Small intestine (tissue), 7 donors: ENCODE results near the gene ACOX1. TPM values are rescaled to one million over a fixed set of nuclear protein-coding genes. Genes with fewer than 3 reads are reported as not detected.

Experiments used
- DNase-seq, 2 donors: peaks; one replicate each; pipeline versions ENCODE4 v3.0.0 to v3.0.0-alpha.2; 2013
- FAIRE-seq: peaks from 2 replicates; lab custom pipeline; 2012; peaks lifted over from hg19 to GRCh38; lab: Jason Lieb, UNC
- H3K27ac ChIP-seq, 3 donors: one replicate each; pipeline ENCODE4 v1.5.1; 2013; ENCODE audit warnings: low read length in 2 of 3, mild to moderate bottlenecking in 2 of 3, control low read depth in 1 of 3, inconsistent platforms in 1 of 3, low read depth in 1 of 3, moderate library complexity in 1 of 3
- H3K27me3 ChIP-seq, 3 donors: one replicate each; pipeline ENCODE4 v1.6.1; 2013; ENCODE audit warnings: low read length in 3 of 3, inconsistent platforms in 1 of 3; ENCODE audit not compliant: control insufficient read depth in 3 of 3, insufficient read depth in 3 of 3
- H3K36me3 ChIP-seq, 3 donors: one replicate each; pipeline ENCODE4 v1.6.1; 2013; ENCODE audit warnings: low read length in 3 of 3, inconsistent platforms in 1 of 3, low read depth in 1 of 3, mild to moderate bottlenecking in 1 of 3, moderate library complexity in 1 of 3; ENCODE audit not compliant: control insufficient read depth in 3 of 3, insufficient read depth in 2 of 3
- H3K4me1 ChIP-seq, 3 donors: one replicate each; pipeline ENCODE4 v1.6.1; 2013; ENCODE audit warnings: low read length in 2 of 3, inconsistent platforms in 1 of 3, low read depth in 1 of 3, mild to moderate bottlenecking in 1 of 3, moderate library complexity in 1 of 3; ENCODE audit not compliant: control insufficient read depth in 3 of 3, insufficient read depth in 2 of 3
- H3K4me3 ChIP-seq, 3 donors: one replicate each; pipeline ENCODE4 v1.5.1; 2013; ENCODE audit warnings: low read length in 3 of 3, control low read depth in 1 of 3, inconsistent platforms in 1 of 3, low read depth in 1 of 3, mild to moderate bottlenecking in 1 of 3, moderate library complexity in 1 of 3
- H3K9me3 ChIP-seq, 2 donors: one replicate each; pipeline ENCODE4 v1.6.1; 2013; ENCODE audit warnings: low read depth in 1 of 2, low read length in 1 of 2; ENCODE audit not compliant: control insufficient read depth in 2 of 2, insufficient read depth in 1 of 2
- WGBS, 3 donors: extraction: QIAGEN DNeasy Blood & Tissue Kit; methylation state at CpG; one replicate each; pipeline ENCODE4 v1.1.7; 2013; 5-methylcytosine and 5-hydroxymethylcytosine counted together
- polyA plus RNA-seq, 4 donors: library from polyadenylated mRNA; stranded (reverse) in 3 of 4; unstranded in 1 of 4; fragments of 200-250 nt in 3 of 4; fragments of 120-200 nt in 1 of 4; gene quantifications; one replicate each; pipeline versions ENCODE4 v1.2.1 to v1.2.3, GENCODE V29; 2013
- donor health status: healthy with polysubstance abuse.
- donor health status: control.
- donor health status: control.
- donor health status: Bipolar disorder and iron deficiency.
- donor health status: healthy.

Gene ACOX1
- polyA plus RNA-seq, 4 donors: 20.6 to 111 (median 62.5) TPM

DNA sequence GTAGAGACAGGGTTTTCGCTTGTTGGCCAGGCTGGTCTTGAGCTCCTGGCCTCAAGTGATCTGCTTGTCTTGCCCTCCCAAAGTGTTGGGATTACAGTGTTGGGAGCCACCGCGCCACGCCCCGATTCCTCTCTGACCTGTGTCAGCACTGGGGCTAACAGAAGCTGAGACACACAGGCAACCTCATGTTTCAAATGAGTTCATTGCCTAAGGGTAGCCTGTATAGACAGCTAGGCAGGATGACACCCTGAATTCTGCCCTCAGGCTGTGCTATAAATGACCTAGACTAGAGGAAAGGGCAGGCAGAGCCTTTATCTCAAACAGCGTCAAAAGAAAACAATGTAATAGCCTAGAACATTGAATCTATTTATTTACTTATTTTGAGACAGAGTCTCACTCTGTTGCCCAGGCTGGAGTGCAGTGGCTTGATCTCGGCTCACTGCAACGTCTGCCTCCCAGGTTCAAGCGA is 19.4 kb upstream of the ACOX1 start:
- Histone ChIP-seq H3K27me3 (no peaks in the 10 kb centered on the region), H3K36me3 (peaks cover 0 to 67% (median 4%) of the 10 kb centered on the region in 3 donors), H3K9me3 (no peaks in the 10 kb centered on the region), H3K4me1 (peaks cover 10 to 67% (median 14%) of the 10 kb centered on the region in 3 donors), H3K27ac (peak overlapping the region in 2 of 3 donors; percentile 89 to 90), H3K4me3 (no peak overlapping the region)
- 63 to 85% (median 73%) methylated on average over 9 of the region's 9 CpGs for WGBS, 3 donors
- DNase-seq (peak; percentile 42 to 51), FAIRE-seq (no peak)

DNA sequence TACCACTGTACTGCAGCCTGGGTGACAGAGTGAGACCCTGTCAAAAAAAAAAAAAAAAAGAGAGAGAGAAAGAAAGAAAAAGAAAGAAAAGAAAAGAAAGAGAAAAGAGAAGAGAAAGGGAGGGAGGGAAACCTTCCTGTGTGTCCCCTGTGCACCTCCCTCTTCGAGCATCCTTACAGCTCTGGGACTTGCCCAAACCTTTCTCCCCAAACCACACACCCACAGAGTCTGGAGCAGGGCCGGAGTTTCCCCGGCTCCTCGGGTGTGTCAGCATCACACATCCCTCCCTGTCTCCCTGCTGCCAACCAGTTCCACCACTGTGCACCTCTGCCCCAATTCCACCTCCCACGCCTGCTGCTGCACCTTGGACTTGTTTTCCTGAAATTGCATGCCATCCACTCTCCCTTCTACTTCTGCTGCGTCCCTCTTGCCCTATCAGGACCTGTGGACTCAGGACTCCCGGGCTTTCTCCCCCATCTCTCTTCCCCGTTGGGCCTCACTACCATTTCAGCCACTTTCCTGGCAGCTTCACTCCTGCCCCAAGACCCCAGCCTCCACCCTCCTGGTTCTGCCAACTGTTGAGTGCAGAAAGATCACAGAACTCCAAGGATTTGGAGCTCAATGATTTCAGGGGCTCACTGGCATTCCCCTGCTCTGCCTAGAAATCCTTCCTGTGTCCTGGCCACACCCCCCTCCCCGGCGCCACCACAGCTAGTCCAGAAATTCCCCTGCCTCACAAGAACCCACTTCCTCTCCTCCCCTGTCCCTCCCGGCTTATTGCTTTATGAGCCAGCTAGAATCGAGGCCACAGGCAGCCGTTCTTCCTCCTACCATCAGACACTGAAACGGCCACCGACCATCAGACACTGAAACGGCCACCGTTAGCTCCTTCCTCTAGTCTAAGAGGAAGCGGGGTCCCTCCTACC is 18.0 kb upstream of the ACOX1 start:
- WGBS, 3 donors: 7 to 21% (median 12%) methylated on average over 17 to 18 of the region's 18 CpGs
- Histone ChIP-seq H3K27ac (peak overlapping the region; percentile 89 to 90 (median 89)), H3K36me3 (peaks cover 0 to 68% (median 0%) of the 10 kb centered on the region in 3 donors), H3K27me3 (no peaks in the 10 kb centered on the region), H3K9me3 (no peaks in the 10 kb centered on the region), H3K4me3 (no peak overlapping the region), H3K4me1 (peaks cover 10 to 59% (median 14%) of the 10 kb centered on the region in 3 donors)
- FAIRE-seq: no peak
- peak; percentile 91 to 96 for DNase-seq

- DNase-seq (peak; percentile 37 to 64), FAIRE-seq (no peak)
- H3K4me1 ChIP-seq: peaks cover 8 to 55% (median 10%) of the 10 kb centered on the region in 3 donors
- 50 to 75% (median 65%) methylated on average over 7 of the region's 7 CpGs for WGBS, 3 donors
- peaks cover 0 to 64% (median 4%) of the 10 kb centered on the region in 3 donors for H3K36me3 ChIP-seq
- H3K27me3 ChIP-seq: no peaks in the 10 kb centered on the region
- H3K9me3 ChIP-seq: no peaks in the 10 kb centered on the region
- no peak overlapping the region for H3K4me3 ChIP-seq
- H3K27ac ChIP-seq: peak overlapping the region; percentile 17 to 90 (median 68)
These were observed 16.5 kb upstream of the ACOX1 start for GRCh38 chr17:75995385-75995925.

DNA sequence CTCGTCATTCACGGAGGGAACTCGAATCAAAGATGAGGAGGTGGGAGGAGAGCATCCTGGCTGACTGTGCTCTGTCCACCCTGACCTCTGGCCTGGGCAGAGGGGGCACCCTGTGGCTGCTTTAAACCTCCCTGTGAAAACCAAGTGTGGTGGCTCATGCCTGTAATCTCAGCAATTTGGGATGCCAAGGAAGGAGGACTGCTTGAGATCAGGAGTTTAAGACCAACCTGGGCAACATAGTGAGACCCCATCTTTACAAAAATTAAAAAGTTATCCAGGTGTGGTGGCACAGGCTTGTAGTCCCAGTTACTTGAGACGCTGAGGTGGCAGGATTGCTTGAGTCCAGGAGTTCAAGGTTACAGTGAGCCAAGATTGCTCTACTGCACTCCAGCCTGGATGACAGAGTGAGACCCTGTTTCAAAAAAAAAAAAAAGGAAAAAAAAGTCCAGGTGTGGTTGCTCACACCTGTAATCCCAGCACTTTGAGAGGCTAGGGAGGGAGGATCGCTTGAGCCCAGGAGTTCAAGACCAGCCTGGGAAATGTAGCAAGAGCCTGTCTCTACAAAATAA is 15.9 kb upstream of the ACOX1 start:
- peak overlapping the region in 2 of 3 donors; percentile 68 to 90 for H3K27ac ChIP-seq
- no peak for FAIRE-seq
- WGBS, 3 donors: 52 to 83% (median 54%) methylated on average over 5 of the region's 5 CpGs

GRCh38 chr17:75991396-75991795 is 12.4 kb upstream of the ACOX1 start:
- Histone ChIP-seq H3K9me3 (no peaks in the 10 kb centered on the region), H3K36me3 (peaks cover 3 to 69% (median 5%) of the 10 kb centered on the region in 3 donors), H3K4me3 (no peak overlapping the region), H3K27ac (no peak overlapping the region), H3K4me1 (peaks cover 0 to 17% (median 5%) of the 10 kb centered on the region in 3 donors), H3K27me3 (no peaks in the 10 kb centered on the region)
- WGBS, 3 donors: 90 to 95% (median 94%) methylated on average over 9 of the region's 9 CpGs
- no peak for DNase-seq
- FAIRE-seq: no peak

More for the DNA sequence above, 15.9 kb upstream of the ACOX1 start:
- peaks cover 0 to 63% (median 5%) of the 10 kb centered on the region in 3 donors for H3K36me3 ChIP-seq
- H3K27me3 ChIP-seq: no peaks in the 10 kb centered on the region
- peak in 1 of 2 donors; percentile 64 for DNase-seq
- peaks cover 7 to 49% (median 10%) of the 10 kb centered on the region in 3 donors for H3K4me1 ChIP-seq
- no peaks in the 10 kb centered on the region for H3K9me3 ChIP-seq
- H3K4me3 ChIP-seq: no peak overlapping the region

DNA sequence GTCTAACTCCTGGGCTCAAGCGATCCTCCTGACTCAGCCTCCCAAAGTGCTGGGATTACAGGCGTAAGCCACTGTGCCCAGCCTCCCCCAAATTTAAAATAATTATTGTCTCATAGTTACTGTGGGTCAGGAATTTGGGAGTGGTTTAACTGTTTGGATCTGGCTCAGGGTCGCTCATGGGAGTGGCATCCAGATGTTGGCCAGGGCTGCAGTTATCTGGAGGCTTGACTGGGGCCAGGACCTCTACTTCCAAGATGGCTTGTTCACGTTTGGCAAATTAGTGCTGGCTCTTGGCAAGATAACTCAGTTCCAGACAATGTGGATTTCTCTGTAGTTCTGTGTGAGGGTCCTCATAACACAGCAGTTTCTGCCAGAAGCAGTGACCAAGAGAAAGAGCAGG is 8.1 kb upstream of the ACOX1 start:
- Histone ChIP-seq H3K36me3 (peaks cover 3 to 43% (median 5%) of the 10 kb centered on the region in 3 donors), H3K9me3 (no peaks in the 10 kb centered on the region), H3K4me3 (no peak overlapping the region), H3K4me1 (peaks cover 0 to 20% (median 3%) of the 10 kb centered on the region in 3 donors), H3K27ac (no peak overlapping the region), H3K27me3 (no peaks in the 10 kb centered on the region)
- no peak for FAIRE-seq
- WGBS, 3 donors: 82 to 90% (median 83%) methylated on average over 4 of the region's 4 CpGs
- no peak for DNase-seq

- Histone ChIP-seq H3K4me1 (peaks cover 0 to 28% (median 3%) of the 10 kb centered on the region in 3 donors), H3K9me3 (no peaks in the 10 kb centered on the region), H3K4me3 (no peak overlapping the region), H3K27me3 (no peaks in the 10 kb centered on the region), H3K27ac (no peak overlapping the region), H3K36me3 (peaks cover 2 to 35% (median 3%) of the 10 kb centered on the region in 3 donors)
- FAIRE-seq: no peak
- no peak for DNase-seq
- WGBS, 3 donors: 88 to 96% (median 92%) methylated on average over 4 of the region's 4 CpGs
These were observed 7.0 kb upstream of the ACOX1 start for GRCh38 chr17:75985986-75986385.
